ENCODE data around the gene IRAG1.

- TF ChIP-seq CTCF (IDR thresholded peaks at IDR 0.05) (no peak), EZH2 (IDR thresholded peaks at IDR 0.05) (no peak)
Measured at GRCh38 chr11:10645212-10645795, 48.3 kb downstream of the IRAG1 start.
